ENCODE results near the gene MAP3K8.

Gene MAP3K8

DNA sequence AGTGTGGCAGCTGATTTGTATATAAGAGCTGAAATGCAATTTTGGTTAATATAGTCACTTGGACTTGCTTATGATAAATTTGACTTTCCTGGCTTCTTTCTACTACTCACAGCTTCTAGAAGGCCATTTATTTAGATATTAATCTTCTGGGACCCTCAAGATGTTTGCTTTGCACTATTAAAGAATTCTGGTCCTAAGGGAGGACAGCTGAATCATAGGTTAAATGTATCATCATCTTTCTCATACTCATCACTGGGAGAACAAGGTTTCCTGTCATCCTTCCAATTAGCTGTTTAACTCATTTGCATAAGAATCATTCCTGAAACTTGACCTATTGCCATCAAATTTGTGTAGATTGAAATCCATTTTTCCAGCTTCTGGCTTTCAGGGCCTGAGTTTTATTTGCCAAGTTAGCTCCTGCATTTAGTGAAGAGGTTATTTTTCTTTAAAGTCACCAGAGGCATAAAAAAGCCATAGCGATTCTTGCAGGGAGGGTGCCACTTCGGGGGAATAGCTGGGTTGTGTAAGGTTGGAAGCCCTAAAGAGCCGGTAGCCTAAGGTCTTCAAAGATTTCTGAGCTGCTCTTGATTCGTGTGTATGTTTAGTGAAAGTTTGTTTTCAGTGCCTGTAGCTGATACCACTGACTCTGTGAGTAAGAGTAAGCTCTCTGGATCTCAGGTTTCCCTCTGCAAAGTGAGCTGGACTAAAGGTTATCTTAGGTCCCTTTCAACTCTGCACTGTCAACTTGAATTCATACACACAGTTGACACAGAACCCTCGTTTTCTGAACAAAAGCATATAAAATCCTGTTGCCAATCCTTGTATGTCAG, 4.3 kb downstream of the MAP3K8 start:
- peaks cover 74% of the 10 kb centered on the region for H3K4me1 Mint-ChIP-seq
- H3K27me3 Mint-ChIP-seq = no peaks in the 10 kb centered on the region
- no peaks in the 10 kb centered on the region for H3K9me3 Mint-ChIP-seq
- peak overlapping the region; percentile 90 for H3K4me3 Mint-ChIP-seq
- DNase-seq (ENCODE audit: low spot score in 2 of 2) (no peak), ATAC-seq (replicated peaks; ENCODE audit: extremely low read depth, poor library complexity, severe bottlenecking) (no peak)
- peaks cover 70% of the 10 kb centered on the region for H3K36me3 Mint-ChIP-seq (ENCODE audit: insufficient read depth)
- peak overlapping the region; percentile 98 for H3K27ac Mint-ChIP-seq (ENCODE audit: low read depth)

DNA sequence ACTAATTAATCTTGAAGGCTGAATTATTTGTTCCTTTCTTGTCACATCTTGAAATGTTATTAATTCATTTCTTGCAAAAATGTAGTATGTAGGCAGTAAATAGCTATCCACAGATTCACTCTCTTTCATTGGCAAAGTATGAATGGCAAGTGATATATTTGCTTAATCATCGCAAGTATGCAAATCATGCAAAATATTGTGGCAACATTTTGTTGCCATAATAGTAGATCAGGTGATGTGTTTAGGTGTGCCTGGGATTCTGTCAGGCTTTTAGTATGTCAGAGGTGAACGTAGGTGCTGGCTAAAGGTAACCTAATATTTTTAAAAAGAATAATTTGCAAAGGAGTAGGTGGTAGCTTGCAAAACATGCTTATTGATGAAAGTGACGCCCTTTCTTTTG, 5.9 kb downstream of the MAP3K8 start:
- DNase-seq (ENCODE audit: low spot score in 2 of 2) (no peak), ATAC-seq (replicated peaks; ENCODE audit: extremely low read depth, poor library complexity, severe bottlenecking) (no peak)
- peak overlapping the region; percentile 60 for H3K4me3 Mint-ChIP-seq
- no peaks in the 10 kb centered on the region for H3K9me3 Mint-ChIP-seq
- H3K27ac Mint-ChIP-seq (ENCODE audit: low read depth) = peak overlapping the region; percentile 58
- H3K4me1 Mint-ChIP-seq = peaks cover 85% of the 10 kb centered on the region
- no peaks in the 10 kb centered on the region for H3K27me3 Mint-ChIP-seq
- peaks cover 68% of the 10 kb centered on the region for H3K36me3 Mint-ChIP-seq (ENCODE audit: insufficient read depth)

DNA sequence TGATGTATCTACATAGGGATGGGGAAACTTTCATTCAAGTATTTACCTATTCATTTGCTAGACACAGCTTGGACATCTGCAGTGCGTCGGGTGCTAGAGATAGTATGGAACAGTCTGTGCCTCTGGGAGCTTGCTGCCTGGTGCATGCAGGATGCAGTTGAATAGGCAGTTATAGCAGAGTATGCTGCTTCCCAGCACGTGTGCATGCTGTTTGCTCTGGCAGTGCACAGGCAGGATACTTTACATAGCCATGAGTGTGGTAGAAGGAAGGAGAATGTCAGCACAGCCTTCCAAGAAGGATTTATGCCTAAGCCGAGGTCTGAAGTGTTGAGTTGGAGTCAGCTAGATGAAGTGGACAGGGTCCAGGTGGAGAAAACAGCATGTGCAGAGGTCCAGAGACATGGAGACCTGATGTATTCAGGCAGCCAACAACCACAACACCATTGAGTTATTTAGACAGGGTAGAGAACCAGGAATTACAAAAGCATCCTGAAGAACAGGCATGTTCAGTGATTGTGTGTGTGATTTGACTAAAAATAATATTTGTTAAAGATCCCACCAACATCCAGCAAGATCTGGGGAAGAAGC, 8.1 kb downstream of the MAP3K8 start:
- peak overlapping the region; percentile 55 for H3K4me3 Mint-ChIP-seq
- DNase-seq (ENCODE audit: low spot score in 2 of 2) (no peak), ATAC-seq (replicated peaks; ENCODE audit: extremely low read depth, poor library complexity, severe bottlenecking) (no peak)
- no peaks in the 10 kb centered on the region for H3K9me3 Mint-ChIP-seq
- no peaks in the 10 kb centered on the region for H3K27me3 Mint-ChIP-seq
- peaks cover 65% of the 10 kb centered on the region for H3K36me3 Mint-ChIP-seq (ENCODE audit: insufficient read depth)
- H3K27ac Mint-ChIP-seq (ENCODE audit: low read depth) = peak overlapping the region; percentile 27
- peaks cover 70% of the 10 kb centered on the region for H3K4me1 Mint-ChIP-seq

DNA sequence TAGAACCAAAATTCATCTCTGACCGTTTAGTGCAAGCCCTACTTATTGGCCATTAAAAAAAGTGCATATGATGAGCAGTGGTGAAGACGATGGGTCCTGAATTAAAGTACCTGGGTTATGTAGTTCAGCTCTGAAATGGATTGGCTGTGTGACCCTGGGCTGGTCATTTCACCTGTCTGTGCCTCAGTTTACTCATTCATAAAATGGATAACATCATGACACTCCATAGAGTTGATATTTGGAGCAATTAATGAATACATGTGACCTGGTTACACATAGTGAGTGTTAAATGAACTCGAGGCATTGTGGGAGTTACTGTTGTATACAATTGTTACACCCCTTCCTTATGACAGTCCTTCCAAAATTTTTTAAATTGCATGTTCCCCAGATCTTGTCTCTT, 9.1 kb downstream of the MAP3K8 start:
- H3K4me1 Mint-ChIP-seq = peaks cover 62% of the 10 kb centered on the region
- no peaks in the 10 kb centered on the region for H3K27me3 Mint-ChIP-seq
- H3K27ac Mint-ChIP-seq (ENCODE audit: low read depth) = peak overlapping the region; percentile 20
- ATAC-seq (replicated peaks; ENCODE audit: extremely low read depth, poor library complexity, severe bottlenecking) = no peak
- H3K36me3 Mint-ChIP-seq (ENCODE audit: insufficient read depth) = peaks cover 66% of the 10 kb centered on the region
- H3K4me3 Mint-ChIP-seq = no peak overlapping the region
- no peak for DNase-seq (ENCODE audit: low spot score in 2 of 2)
- H3K9me3 Mint-ChIP-seq = no peaks in the 10 kb centered on the region

DNA sequence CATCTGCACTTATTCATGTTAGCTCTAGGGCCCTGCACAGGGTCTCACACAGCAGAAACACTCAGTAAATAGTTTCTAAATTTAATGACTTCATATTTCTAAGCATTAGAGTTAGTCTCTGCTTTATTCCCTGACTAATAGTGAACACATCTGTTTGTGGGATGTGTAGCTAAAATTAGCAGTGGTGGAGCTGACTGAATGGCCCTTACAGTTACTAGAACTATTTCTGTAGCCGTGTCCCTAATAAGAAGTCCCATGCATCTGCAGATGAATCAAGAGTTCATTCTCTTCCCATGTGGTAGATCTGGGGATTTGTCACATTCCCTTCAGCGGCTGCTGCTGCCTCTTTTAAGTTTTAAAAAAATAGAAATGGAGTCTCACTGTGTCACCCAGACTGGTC, 11.7 kb downstream of the MAP3K8 start:
- Mint-ChIP-seq H3K4me3 (no peak overlapping the region), H3K27me3 (no peaks in the 10 kb centered on the region), H3K9me3 (no peaks in the 10 kb centered on the region), H3K4me1 (peaks cover 53% of the 10 kb centered on the region), H3K27ac (ENCODE audit: low read depth) (peak overlapping the region; percentile 51), H3K36me3 (ENCODE audit: insufficient read depth) (peaks cover 68% of the 10 kb centered on the region)
- ATAC-seq (replicated peaks; ENCODE audit: extremely low read depth, poor library complexity, severe bottlenecking) (no peak), DNase-seq (ENCODE audit: low spot score in 2 of 2) (no peak)

DNA sequence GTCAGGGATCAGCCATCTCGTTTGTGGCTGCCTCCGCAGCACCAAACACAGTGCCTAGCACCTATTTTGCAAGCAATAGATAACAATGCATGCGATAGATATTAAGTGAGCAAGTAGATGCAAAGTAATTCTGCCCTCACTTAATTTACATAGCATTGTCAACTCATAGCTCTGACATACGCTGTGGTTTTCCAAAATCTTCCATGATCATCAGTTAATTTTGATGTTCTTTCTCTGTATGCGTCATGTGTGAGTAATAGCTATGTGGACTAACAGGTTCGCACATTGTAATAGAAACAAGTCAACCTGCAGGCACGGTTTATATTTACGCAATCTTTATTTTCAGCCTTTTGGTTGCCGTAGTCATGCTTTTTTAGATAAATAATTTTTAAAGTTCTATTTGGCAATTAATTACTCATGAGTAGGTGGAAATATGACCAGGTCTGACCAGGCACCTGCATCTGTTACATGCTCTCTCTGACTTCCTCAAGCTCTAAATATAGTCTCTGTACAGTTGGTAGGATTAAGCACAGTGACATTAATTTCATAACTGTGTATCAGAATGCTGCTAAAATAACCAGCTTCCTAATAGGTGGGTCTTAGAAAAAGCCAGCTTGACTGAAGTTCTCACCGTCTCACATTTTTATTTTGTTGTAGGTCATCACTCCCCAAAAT, 13.3 kb downstream of the MAP3K8 start:
- Mint-ChIP-seq H3K9me3 (no peaks in the 10 kb centered on the region), H3K36me3 (ENCODE audit: insufficient read depth) (peaks cover 70% of the 10 kb centered on the region), H3K4me3 (peak overlapping the region; percentile 36), H3K27me3 (no peaks in the 10 kb centered on the region), H3K27ac (ENCODE audit: low read depth) (peak overlapping the region; percentile 73), H3K4me1 (peaks cover 42% of the 10 kb centered on the region)
- ATAC-seq (replicated peaks; ENCODE audit: extremely low read depth, poor library complexity, severe bottlenecking) (peak; percentile 78), DNase-seq (ENCODE audit: low spot score in 2 of 2) (no peak)

DNA sequence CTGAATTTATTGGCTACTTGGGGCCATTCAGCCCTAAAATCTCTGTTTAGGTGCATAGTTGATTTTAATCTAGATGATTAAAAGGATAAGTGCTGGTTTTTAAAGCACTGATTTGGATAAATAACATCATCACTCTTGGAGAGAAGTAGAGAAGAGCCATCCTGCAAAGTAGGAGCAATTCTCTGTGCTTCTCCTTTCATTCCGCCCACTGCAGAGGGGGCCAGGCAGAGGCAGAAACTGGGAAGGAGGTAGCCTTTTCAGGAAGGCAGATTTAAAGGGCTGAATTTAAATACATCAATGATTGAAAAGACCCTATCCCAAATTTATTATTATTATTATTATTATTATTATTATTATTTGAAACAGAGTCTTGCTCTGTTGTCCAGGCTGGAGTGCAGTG, 14.1 kb downstream of the MAP3K8 start:
- Mint-ChIP-seq H3K4me1 (peaks cover 33% of the 10 kb centered on the region), H3K27ac (ENCODE audit: low read depth) (peak overlapping the region; percentile 73)

DNA sequence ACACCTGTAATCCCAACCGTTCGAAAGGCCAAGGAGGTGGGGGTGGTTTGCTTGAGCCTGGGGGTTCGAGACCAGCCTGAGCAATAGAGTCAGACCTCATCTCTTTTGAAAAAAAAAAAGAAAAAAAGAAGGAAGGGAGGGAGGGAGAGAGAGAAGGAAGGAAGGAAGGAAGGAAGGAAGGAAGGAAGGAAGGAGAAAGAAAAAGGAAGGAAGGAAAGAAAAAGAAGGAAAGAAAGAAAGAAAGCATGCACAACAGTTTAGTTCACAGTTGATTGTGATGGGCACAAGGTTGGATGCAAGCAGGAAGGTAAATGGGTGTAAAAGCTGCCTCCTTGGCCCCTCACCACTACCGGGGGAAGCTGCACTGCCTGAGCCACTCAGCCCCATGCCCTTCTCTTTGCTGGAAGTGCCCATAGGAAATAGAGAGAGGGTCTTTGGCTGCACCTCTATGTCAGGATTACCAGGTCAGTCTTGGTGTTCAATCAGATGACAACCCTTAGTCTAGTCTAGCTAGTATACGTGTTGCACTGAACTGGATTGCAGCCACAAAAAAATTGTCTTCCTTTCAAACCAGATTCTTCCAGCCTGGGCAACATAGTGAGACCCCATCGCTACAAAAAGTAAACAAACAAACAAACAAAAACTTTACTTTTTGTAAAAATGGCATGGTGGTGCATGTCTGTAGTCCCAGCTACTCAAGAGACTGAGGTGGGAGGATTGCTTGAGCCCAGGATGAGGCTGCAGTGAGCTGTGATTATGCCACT, 20.0 kb downstream of the MAP3K8 start:
- ATAC-seq (replicated peaks; ENCODE audit: extremely low read depth, poor library complexity, severe bottlenecking) (no peak), DNase-seq (ENCODE audit: low spot score in 2 of 2) (no peak)
- Mint-ChIP-seq H3K36me3 (ENCODE audit: insufficient read depth) (peaks cover 60% of the 10 kb centered on the region), H3K9me3 (no peaks in the 10 kb centered on the region), H3K27ac (ENCODE audit: low read depth) (peak overlapping the region; percentile 55), H3K4me1 (peaks cover 41% of the 10 kb centered on the region), H3K4me3 (no peak overlapping the region), H3K27me3 (no peaks in the 10 kb centered on the region)

More for the DNA sequence above, 14.1 kb downstream of the MAP3K8 start:
- H3K27me3 Mint-ChIP-seq = no peaks in the 10 kb centered on the region
- ATAC-seq (replicated peaks; ENCODE audit: extremely low read depth, poor library complexity, severe bottlenecking) = no peak
- DNase-seq (ENCODE audit: low spot score in 2 of 2) = no peak
- peaks cover 66% of the 10 kb centered on the region for H3K36me3 Mint-ChIP-seq (ENCODE audit: insufficient read depth)
- H3K9me3 Mint-ChIP-seq = no peaks in the 10 kb centered on the region
- H3K4me3 Mint-ChIP-seq = no peak overlapping the region

DNA sequence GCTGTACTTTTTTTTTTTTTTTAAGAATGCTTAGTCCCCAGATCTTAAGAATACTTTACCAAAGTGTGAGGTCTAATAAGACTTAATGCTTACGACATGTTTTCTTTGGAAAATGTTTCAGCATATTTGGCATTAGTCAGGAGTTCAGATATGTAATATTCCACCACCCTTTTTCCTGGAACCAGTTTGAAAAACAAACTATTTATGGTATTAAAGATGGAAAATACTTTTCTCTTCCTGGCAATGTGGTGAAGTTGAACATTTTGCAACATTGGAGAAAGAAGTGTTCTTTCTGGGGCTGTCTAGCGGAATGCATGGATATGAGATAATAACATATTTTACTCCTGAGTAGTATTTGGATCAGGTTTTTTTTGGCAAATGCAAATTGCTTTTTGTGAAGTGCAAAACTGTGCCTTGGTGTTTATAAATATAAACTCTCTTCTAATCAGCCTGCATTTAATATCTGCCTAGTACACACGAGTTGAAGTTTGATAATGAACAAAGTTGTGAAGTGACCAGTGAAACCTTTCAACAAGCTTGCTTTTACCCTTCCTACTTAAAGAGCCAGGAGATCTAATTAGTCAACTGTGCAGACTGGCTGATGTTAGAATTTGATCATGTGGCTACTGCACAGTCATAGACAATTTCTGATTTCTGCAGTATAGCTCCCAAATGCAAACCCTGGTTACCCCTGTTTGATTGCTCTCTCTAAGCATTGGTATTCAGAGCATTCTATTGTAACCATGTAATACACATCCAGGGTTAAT, 20.9 kb downstream of the MAP3K8 start:
- H3K9me3 Mint-ChIP-seq = no peaks in the 10 kb centered on the region
- DNase-seq (ENCODE audit: low spot score in 2 of 2) = no peak
- H3K27ac Mint-ChIP-seq (ENCODE audit: low read depth) = peak overlapping the region; percentile 80
- ATAC-seq (replicated peaks; ENCODE audit: extremely low read depth, poor library complexity, severe bottlenecking) = no peak
- H3K27me3 Mint-ChIP-seq = no peaks in the 10 kb centered on the region
- peaks cover 38% of the 10 kb centered on the region for H3K4me1 Mint-ChIP-seq
- peak overlapping the region; percentile 69 for H3K4me3 Mint-ChIP-seq
- H3K36me3 Mint-ChIP-seq (ENCODE audit: insufficient read depth) = peaks cover 62% of the 10 kb centered on the region

DNA sequence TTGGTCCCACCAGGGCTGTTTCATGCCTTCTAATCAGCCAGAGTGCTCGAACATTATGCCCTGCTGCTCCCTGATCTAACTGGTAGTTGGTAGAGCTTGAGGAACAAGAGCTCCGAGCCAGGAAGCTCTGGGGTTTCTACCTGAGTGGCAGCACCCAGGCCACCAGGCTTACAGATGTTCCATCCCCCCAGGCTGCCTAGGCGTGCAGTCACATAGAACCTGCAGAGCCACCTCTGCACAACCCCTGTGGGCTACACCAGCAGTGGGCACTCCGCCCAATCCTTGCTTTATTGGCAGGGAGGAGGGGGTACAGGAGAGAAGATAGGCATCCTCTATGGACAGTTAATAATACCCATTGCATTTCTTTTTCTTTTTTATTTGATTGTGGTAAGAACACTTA, 21.8 kb downstream of the MAP3K8 start:
- Mint-ChIP-seq H3K36me3 (ENCODE audit: insufficient read depth) (peaks cover 62% of the 10 kb centered on the region), H3K4me1 (peaks cover 35% of the 10 kb centered on the region), H3K4me3 (peak overlapping the region; percentile 69), H3K27me3 (no peaks in the 10 kb centered on the region), H3K27ac (ENCODE audit: low read depth) (peak overlapping the region; percentile 80), H3K9me3 (no peaks in the 10 kb centered on the region)
- ATAC-seq (replicated peaks; ENCODE audit: extremely low read depth, poor library complexity, severe bottlenecking) (peak; percentile 77), DNase-seq (ENCODE audit: low spot score in 2 of 2) (peak in 1 of 2 donors; percentile 14)

DNA sequence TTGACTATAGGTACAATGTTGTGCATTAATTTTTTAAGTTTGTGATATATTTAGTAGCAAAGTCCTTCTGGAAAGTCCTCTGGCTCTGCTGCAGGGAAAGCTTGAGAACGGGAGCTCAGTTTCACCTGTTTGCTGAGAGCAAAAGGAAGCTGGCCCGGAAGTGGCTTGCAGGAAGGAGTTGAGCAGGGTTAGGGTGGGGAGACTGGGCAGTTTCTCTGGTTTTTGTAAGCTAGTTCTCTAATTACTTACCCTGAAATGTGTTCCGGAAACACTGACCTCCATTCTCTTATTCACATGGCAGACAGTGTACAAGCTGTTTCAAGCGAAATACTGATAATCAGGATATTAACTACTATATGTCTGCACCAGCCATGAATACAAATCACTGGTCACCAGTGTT, 22.3 kb downstream of the MAP3K8 start:
- DNase-seq (ENCODE audit: low spot score in 2 of 2) = no peak
- Mint-ChIP-seq H3K9me3 (no peaks in the 10 kb centered on the region), H3K36me3 (ENCODE audit: insufficient read depth) (peaks cover 62% of the 10 kb centered on the region), H3K27ac (ENCODE audit: low read depth) (peak overlapping the region; percentile 80), H3K4me1 (peaks cover 35% of the 10 kb centered on the region), H3K4me3 (peak overlapping the region; percentile 69), H3K27me3 (no peaks in the 10 kb centered on the region)
- ATAC-seq (replicated peaks; ENCODE audit: extremely low read depth, poor library complexity, severe bottlenecking) = peak; percentile 75

DNA sequence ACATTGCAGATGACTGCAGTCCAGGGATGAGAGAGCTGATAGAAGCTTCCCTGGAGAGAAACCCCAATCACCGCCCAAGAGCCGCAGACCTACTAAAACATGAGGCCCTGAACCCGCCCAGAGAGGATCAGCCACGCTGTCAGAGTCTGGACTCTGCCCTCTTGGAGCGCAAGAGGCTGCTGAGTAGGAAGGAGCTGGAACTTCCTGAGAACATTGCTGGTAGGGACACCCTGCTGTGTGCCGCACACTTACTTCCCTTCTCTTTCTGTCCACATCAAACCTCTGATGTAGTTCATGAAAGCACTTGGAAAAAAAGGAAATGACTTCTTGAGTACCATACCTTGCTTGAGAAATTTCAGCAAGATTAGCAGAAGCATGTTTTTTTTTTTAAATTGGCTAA, 25.3 kb downstream of the MAP3K8 start:
- no peaks in the 10 kb centered on the region for H3K27me3 Mint-ChIP-seq
- no peak overlapping the region for H3K4me3 Mint-ChIP-seq
- H3K9me3 Mint-ChIP-seq = no peaks in the 10 kb centered on the region
- DNase-seq (ENCODE audit: low spot score in 2 of 2) (no peak), ATAC-seq (replicated peaks; ENCODE audit: extremely low read depth, poor library complexity, severe bottlenecking) (no peak)
- no peak overlapping the region for H3K27ac Mint-ChIP-seq (ENCODE audit: low read depth)
- peaks cover 26% of the 10 kb centered on the region for H3K4me1 Mint-ChIP-seq
- peaks cover 48% of the 10 kb centered on the region for H3K36me3 Mint-ChIP-seq (ENCODE audit: insufficient read depth)
